Germinal center (tissue), 1 donor: ENCODE results near the gene TMEM209.

ENCODE experiments used
- DNase-seq: peaks from one replicate; pipeline ENCODE4 v3.0.0; 2012; ENCODE audit warnings: mixed read lengths, low spot score

TMEM209 gene

GRCh38 chr7:130143986-130144311 lies 61.3 kb downstream of the TMEM209 start:
- DNase-seq: no peak

DNA sequence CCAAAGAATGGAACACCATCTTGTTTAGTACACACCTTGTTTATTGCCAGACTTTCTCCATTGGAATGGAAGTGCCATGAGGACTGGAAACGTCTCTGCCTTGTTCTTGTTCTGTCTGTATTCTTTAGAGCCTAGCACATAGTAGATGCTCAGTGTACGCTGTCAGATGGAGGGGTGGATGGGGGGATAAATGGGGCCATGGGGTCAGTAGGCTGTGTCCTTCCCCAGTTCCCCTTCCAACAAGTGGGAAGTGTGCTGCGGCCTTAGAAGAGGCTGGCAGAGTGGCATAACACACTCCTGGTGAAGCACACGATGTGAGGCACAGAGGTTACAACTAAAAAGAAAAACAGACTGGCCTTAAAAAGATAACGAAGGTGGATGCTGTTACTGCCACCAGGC lies 61.9 kb downstream of the TMEM209 start:
- no peak for DNase-seq

DNA sequence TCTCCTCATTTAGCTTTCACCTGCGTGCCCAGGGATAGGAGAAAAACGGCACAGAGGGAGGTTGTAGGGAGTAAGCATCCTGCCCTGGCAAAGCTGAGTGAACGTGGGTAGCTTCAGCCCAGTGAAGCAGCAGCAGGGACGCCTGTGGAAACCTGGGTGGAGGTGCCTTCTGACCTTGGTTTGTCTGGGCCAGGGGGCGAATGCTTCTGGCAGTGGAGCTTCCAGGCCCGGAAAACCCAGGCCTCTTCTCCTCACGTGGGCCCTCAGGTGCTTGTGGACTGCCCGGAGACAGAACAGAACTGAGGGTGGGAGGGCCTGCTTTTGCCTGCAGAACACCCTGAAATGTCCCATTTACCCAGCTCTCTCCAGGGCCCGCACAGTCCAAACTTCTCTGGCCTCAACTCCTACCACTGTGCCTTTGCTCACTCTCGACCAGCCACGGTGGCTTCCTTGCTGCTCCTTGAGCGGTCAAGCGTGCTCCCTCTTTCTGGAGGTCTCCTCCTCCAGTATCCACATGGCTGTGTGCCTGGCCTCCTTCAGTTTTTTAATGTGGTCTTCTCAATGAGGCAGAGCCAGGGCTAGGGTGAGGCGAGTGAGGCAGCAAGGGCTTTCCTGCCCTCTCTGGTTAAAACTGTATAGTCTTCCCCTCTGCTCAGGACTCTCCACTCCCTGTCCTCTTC lies 62.4 kb downstream of the TMEM209 start:
- DNase-seq: no peak

- no peak for DNase-seq
Observed at GRCh38 chr7:130141884-130142653, 63.1 kb downstream of the TMEM209 start.

DNA sequence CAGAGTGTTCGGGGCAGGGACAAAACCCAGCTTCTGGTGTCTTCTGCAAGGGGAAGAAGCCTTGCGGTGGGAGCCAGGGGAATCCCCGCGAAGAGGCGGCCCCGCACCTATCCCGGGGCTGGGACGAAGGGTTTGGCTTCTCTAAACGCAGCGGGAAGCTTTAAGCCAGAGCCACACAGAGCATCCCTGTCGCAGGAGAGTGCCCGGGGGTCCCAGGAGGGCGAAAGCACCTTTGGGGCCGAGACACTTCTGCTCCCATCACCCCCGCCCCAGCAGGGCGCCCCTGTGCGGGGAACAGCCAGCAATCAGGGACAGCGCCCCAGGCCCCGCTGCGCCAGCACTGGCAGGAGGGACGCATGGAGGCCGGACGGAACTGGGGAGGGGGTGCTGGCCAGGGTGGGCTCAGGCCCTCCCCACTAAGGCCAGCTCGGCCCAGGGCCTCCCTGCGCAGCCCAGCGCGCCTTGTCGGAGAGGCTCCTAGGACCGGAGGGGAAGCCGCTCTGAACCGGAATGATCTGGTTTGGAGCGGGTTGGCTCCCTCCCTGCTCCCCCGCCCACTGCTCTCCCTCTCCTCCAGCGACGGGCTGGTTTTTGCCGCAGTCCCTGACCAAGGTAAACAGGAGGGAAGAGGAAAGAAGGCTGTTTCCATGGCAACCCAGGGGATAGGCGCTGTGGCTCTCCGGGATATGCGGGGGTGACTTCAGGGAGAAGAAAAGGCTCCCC lies 63.9 kb downstream of the TMEM209 start:
- DNase-seq: peak; percentile 68

- no peak for DNase-seq
Observed at GRCh38 chr7:130140551-130141160, 64.5 kb downstream of the TMEM209 start.

DNA sequence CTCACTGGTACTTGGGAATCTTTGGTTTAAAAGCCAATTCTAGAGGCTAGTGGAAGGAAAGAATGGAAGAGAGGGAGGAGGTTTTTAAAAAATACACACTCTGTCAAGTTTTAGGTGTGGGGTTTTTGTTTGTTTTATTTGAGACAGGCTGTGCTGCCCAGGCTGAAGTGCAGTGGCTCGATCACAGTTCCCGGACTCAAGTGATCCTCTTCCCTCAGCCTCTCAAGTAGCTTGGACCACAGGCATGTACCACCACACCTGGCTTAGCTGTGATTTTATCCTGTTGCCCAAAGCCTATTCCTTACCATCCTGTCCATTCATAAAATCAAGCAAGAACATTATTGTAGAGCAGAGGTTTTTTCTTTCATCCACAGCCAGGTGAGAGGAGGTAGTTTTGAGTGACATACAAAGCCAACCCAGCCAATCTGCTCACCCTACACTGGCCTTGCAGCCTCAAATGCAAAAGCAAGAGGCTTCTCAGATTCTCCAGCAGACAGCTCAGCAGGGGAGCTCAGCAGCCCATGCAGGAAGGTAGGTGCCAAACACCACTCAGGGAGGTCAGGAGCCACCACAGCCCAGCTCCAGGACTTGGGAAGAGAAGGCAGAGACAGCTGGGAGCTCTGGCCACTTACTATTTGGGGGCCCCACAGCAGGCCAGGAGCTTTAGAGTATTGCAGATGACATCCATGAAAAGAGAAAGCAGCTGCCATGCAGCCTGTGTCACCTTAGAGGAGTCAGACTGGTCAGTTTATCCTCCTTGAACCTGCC lies 65.8 kb downstream of the TMEM209 start:
- DNase-seq: no peak

GRCh38 chr7:130137207-130137606 lies 68.0 kb downstream of the TMEM209 start:
- DNase-seq: no peak

DNA sequence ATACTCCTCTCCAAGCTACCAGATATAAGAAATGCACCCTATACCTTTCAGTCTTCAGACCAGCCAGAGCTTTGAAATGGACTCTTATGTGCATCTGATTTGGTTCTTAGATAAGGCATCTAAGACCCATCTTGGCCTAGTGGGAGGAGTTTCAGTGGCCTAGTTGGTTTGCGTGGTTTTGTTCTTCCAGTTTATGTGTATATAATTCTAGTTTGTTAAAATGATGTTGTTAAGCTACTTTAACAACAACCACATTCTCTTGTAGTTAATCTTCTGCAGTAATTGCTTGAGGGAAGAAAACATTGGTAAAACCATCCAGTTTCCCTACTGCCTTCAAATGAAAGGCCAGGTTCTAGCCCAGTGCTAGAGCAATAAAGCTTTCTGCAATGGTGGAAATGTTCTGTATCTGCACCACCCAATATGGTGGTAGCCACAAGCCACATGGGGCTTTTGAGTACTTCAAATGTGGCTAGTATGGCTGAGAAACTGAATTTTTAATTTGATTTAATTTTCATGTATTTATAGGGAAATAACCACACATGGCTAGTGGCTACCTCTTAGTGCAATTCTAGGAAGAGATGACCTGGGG lies 68.5 kb downstream of the TMEM209 start:
- DNase-seq: no peak

DNA sequence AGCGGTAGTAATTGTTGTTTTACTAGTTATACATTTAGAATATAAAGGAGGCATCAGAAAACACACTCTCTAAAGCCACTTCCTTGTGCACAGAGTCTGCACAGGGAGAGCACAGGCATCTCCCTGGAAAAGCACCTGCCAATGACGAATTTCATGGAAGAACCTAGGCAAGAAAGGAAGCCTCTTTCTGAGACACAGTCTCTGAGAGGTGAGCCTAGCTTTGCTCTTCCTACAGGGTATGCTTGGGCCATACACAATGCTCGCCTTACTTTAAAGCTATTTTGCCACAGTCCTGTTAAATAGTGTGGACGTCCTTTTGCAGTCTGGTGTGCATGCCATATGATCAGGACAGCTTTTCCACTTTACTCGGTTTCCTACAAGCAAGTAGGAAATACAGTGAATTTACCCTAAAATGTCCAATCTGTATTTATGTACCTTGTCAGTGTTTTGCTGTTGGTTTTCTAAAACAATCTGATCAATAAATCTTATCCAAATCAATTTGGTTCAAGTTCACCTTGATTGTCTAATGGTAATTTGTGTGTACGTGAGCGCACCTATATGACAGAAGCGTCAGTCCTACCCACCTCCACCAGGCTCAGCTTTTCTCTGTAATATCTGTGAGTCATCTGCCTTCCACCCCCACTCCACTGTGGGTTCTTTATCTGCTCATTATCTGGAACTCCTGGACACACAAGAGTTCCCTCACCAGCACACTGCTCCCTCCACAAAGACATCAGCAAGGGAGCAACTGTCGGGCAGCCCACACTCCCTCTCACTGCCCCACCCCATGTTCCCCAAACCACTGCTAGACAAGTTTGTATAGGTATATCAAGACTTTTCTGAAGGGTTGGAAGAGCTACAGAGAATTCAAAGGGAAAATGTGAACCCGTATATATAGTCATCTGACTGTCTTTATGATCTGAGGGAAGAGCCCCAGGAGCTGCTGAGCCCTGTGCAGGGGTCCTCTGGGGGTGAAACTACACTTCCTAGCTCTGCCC lies 69.7 kb downstream of the TMEM209 start:
- no peak for DNase-seq

DNA sequence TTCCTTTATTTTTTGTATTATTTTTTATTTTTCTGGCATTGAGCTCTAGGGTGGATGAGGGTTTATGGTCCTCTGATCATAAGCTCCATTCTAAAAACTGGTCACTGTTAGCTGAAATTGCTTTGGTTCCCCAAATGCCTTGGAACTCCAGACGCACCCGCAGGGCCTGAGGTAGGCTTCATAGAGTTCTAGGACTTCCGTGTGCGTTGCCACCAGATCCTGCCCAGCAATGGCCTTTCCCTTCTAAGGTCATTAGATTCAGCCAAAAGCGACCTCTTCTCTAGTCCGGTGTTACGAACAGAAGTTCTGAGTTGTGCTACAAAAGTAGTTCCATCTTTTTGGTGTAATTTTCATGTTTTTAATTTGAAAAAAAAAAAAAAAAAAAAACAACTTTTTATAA lies 70.5 kb downstream of the TMEM209 start:
- no peak for DNase-seq

GRCh38 chr7:130134106-130134636 lies 71.0 kb downstream of the TMEM209 start:
- no peak for DNase-seq

- no peak for DNase-seq
Observed at GRCh38 chr7:130133029-130133782, 72.0 kb downstream of the TMEM209 start.

DNA sequence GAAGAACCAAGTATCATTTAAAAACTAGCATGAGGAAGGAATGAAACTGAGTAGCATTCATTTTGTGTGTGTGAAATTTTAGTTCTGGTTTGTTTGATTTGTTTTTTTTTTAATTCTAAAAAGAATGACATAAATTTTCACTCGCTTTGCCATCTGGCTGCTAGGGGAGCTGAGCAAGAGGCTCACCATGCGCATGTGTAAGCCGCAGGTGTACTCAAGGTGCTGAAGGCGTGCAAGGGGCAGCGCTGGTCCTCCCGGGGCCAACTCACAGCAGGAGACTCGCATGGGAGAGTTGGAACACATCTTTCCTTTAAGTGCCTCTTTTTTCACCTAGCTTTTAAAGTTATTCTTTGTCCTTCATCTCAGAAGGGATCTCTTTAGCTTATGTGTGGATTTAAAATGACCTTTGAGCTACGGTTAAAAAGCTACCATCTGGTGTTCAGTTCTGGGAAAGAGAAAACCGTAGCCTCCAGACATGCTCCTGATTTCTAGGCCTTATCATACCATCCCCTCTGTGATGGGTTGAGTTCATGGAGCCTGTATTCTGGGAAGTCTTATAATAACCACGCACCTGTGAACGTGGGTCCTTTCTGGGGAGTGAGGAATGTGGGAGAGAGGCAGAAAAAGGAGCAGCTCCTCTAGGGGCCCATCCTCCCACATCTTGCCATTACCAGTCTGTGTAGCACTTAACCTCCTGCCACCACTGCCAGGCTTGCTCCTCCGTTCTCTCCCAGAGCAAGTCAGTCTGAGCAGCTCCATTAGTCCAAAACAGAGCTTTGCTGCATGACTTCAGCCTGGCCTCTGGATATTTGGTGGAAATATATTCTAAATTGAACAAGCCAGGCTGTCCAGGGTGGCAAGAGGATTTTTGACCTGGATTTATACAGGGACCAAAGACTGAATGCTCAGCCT lies 73.0 kb downstream of the TMEM209 start:
- no peak for DNase-seq

DNA sequence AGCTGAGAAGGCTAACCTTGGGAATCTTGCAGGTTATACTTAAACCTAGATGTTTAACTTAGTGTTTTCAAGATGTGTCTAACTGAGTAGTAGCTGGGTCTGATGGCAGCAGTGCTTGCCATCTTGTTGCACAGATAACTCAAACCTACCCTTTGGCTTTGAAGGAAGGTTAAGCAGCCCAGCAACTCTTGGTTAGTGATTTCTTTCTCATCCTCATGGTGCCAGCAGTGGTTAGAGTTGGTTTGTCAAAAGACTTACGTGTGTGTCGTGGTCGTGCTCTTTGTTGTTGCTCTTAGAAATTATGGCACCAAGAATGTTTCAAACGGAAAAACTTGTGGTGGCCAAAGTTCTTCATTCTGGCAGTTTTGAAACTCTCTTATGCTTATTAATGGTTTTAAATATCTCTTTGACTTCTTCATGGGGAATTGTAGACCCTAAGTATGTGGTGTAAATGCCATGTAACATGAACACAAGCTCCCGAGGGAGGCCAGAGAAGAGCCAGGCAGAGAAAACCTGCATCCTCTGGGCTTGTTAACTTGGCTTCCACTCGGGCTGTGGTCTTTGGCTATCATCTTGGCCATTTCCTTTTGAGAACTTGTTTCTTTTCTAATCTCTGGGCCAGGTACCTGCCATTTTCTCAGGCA lies 73.9 kb downstream of the TMEM209 start:
- DNase-seq: no peak

DNA sequence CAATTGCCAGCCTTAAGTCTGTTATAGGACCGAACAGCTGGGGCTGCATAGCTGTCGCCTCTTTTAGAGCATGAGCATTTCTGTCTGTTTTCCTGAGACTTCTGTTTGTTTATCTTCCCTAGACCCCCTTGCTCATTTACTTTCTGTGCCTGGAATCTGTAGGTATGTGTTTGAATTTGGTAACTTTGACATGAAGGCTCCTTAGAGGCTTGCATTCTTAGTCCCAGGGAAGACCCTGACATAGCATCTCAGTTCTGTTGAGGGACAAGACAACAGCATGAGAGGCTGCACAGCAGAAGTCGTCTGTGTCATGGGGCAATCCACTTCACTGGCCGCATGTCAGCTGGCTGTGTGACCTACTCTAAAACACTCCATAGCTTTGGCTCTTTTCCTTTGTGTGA lies 76.2 kb downstream of the TMEM209 start:
- no peak for DNase-seq

- DNase-seq: no peak
Observed at GRCh38 chr7:130127821-130128317, 77.3 kb downstream of the TMEM209 start.

GRCh38 chr7:130127404-130127803 lies 77.8 kb downstream of the TMEM209 start:
- DNase-seq: no peak
